Panc1 (cell line): ENCODE results near the gene KLHL2. TPM values are rescaled to one million over a fixed set of nuclear protein-coding genes. Genes with fewer than 3 reads are reported as not detected.
"Not testable (repeated sequence)": the region's sequence is repeated elsewhere in the genome, so short reads cannot be mapped to it uniquely, and the experiment has no call there.

Source experiments
- ATAC-seq: fragments of 200-7000 bp; cut with Tn5 transposase; 2 replicates; pipeline ENCODE4 v1.9.1; 2020; ENCODE audit warnings: mild to moderate bottlenecking, moderate library complexity
- BruUV-seq: library from RNA; stranded (reverse); fragments of 400-500 nt; replicated peaks from 2 replicates; lab custom pipeline; 2021; lab: Mats Ljungman, UMichigan
- CTCF ChIA-PET: fragments of 300-600 bp; sonication (Branson Sonifier 250); formaldehyde crosslinking; loops from one replicate; lab custom pipeline; 2022; ENCODE audit warnings: antibody characterized with exemption; lab: Charles Lee
- POLR2A ChIA-PET: fragments of 300-600 bp; sonication (Branson Sonifier 250); formaldehyde crosslinking; loops from one replicate; lab custom pipeline; 2022; ENCODE audit warnings: antibody characterized with exemption; lab: Charles Lee
- DNase-seq: peaks from one replicate; pipeline ENCODE4 v3.0.0-alpha.2; 2010; ENCODE audit warnings: low read depth, low spot score
- H3K27ac ChIP-seq: 2 replicates; pipeline ENCODE4 v1.5.1; 2011; ENCODE audit warnings: mild to moderate bottlenecking, low read length, inconsistent platforms
- H3K27me3 ChIP-seq: fragments of 200-500 bp; sonication (Bioruptor generic); 2 replicates; pipeline ENCODE4 v1.6.0; 2014; ENCODE audit warnings: low read length, inconsistent platforms; ENCODE audit not compliant: control insufficient read depth, insufficient read depth
- H3K36me3 ChIP-seq: fragments of 200-500 bp; sonication (Bioruptor generic); 2 replicates; pipeline ENCODE4 v1.5.1; 2014; ENCODE audit warnings: inconsistent platforms, mild to moderate bottlenecking, low read length, moderate library complexity; ENCODE audit not compliant: control insufficient read depth, insufficient read depth
- H3K4me1 ChIP-seq: 2 replicates; pipeline ENCODE4 v1.5.1; 2011; ENCODE audit warnings: inconsistent platforms, mild to moderate bottlenecking, low read length, moderate library complexity; ENCODE audit not compliant: control insufficient read depth, insufficient read depth
- H3K4me3 ChIP-seq, 2 experiments: 2 replicates each; pipeline ENCODE4 v1.5.1; 2011 to 2012; ENCODE audit warnings: low read depth in 2 of 2, low read length in 2 of 2, mild to moderate bottlenecking in 2 of 2, inconsistent platforms in 1 of 2, moderate library complexity in 1 of 2
- H3K9me3 ChIP-seq: fragments of 200-500 bp; sonication (Bioruptor generic); 2 replicates; pipeline ENCODE4 v1.5.1; 2014; ENCODE audit warnings: low read depth, mild to moderate bottlenecking, inconsistent platforms, low read length, moderate library complexity; ENCODE audit not compliant: control insufficient read depth, insufficient read depth
- POLR2AphosphoS5 ChIP-seq: IDR thresholded peaks from 2 replicates; pipeline ENCODE4 v1.6.1; 2012; ENCODE audit warnings: mild to moderate bottlenecking, low read depth, low read length, moderate library complexity
- REST ChIP-seq, 2 experiments: IDR thresholded peaks; 2 replicates each; pipeline ENCODE4 v1.6.1; 2011 to 2012; ENCODE audit warnings: low read depth in 2 of 2, control low read depth in 1 of 2, low read length in 1 of 2, mild to moderate bottlenecking in 1 of 2, moderate library complexity in 1 of 2; ENCODE audit not compliant: insufficient read depth in 1 of 2
- SIN3A ChIP-seq: IDR thresholded peaks from 2 replicates; pipeline ENCODE4 v1.6.1; 2012; ENCODE audit warnings: low read depth, mild to moderate bottlenecking, low read length, moderate library complexity, borderline replicate concordance; ENCODE audit not compliant: insufficient read depth
- TCF7L2 ChIP-seq: IDR thresholded peaks from 2 replicates; pipeline ENCODE4 v1.6.1; 2011; ENCODE audit warnings: mild to moderate bottlenecking, low read depth, low read length, inconsistent platforms
- in situ Hi-C: cut with HindIII; loops from 2 replicates; pipeline ENCODE4 v1.10.0; 2016; ENCODE audit warnings: low sequenced_read_pairs, low pct_unique_long_range_greater_than_20kb
- intact Hi-C: fragments of 100-400 bp; cut with micrococcal nuclease; formaldehyde crosslinking; loops from one replicate; pipeline ENCODE4 v1.10.0; 2022; ENCODE audit not compliant: unreplicated experiment
- total RNA-seq: library from RNA; stranded (reverse); gene quantifications from one replicate; pipeline ENCODE4 v1.2.1, GENCODE V29; 2021; ENCODE audit not compliant: unreplicated experiment
- TF ChIP-seq, protein P1 (sequence below): fragments of 450-650 bp; IDR thresholded peaks from 2 replicates; pipeline ENCODE4 v1.5.1; 2017; ENCODE audit warnings: mild to moderate bottlenecking

Gene KLHL2
- total RNA-seq, 1 experiment from 2014 or later, result 17.4 TPM

GRCh38 chr4:165170819-165171218 is 36.5 kb upstream of the KLHL2 start:
- Histone ChIP-seq H3K4me3 (no peak overlapping the region), H3K4me1 (no peaks in the 10 kb centered on the region), H3K27me3 (no peaks in the 10 kb centered on the region), H3K9me3 (no peaks in the 10 kb centered on the region), H3K36me3 (no peaks in the 10 kb centered on the region), H3K27ac (no peak overlapping the region)
- DNase-seq (no peak), ATAC-seq (no peak)
- intact Hi-C loops (no loop called here), in situ Hi-C loops (no loop called here)
- no TSS peak for BruUV-seq
- ChIA-PET CTCF (interaction anchor here (0.6 kb wide), 1 partner anchor 47 kb away, joined by 3 read pairs; no protein-coding TSS in a partner anchor), POLR2A (no interaction called here)
- TF ChIP-seq REST (IDR thresholded peaks at IDR 0.05; ENCODE audit: insufficient read depth in 1 of 2, low read depth in 2 of 2, low read length in 1 of 2), result no peak
- TF ChIP-seq, protein P1, sequence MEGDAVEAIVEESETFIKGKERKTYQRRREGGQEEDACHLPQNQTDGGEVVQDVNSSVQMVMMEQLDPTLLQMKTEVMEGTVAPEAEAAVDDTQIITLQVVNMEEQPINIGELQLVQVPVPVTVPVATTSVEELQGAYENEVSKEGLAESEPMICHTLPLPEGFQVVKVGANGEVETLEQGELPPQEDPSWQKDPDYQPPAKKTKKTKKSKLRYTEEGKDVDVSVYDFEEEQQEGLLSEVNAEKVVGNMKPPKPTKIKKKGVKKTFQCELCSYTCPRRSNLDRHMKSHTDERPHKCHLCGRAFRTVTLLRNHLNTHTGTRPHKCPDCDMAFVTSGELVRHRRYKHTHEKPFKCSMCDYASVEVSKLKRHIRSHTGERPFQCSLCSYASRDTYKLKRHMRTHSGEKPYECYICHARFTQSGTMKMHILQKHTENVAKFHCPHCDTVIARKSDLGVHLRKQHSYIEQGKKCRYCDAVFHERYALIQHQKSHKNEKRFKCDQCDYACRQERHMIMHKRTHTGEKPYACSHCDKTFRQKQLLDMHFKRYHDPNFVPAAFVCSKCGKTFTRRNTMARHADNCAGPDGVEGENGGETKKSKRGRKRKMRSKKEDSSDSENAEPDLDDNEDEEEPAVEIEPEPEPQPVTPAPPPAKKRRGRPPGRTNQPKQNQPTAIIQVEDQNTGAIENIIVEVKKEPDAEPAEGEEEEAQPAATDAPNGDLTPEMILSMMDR, result no peak
- TF ChIP-seq TCF7L2, result no peak
- TF ChIP-seq POLR2AphosphoS5, result no peak
- TF ChIP-seq SIN3A, result no peak

- H3K27me3 ChIP-seq, ATAC-seq, POLR2A ChIA-PET, BruUV-seq, H3K36me3 ChIP-seq, H3K4me1 ChIP-seq, in situ Hi-C loops, DNase-seq, H3K9me3 ChIP-seq, H3K4me3 ChIP-seq, H3K27ac ChIP-seq, intact Hi-C loops, CTCF ChIA-PET: not testable (repeated sequence)
These were observed 31.9 kb upstream of the KLHL2 start for GRCh38 chr4:165175470-165175869.

- Histone ChIP-seq H3K4me1 (no peaks in the 10 kb centered on the region), H3K27ac (no peak overlapping the region), H3K36me3 (no peaks in the 10 kb centered on the region), H3K9me3 (no peaks in the 10 kb centered on the region), H3K27me3 (no peaks in the 10 kb centered on the region), H3K4me3 (no peak overlapping the region)
- TF ChIP-seq, protein P1, result no peak
- TF ChIP-seq REST (IDR thresholded peaks at IDR 0.05; ENCODE audit: insufficient read depth in 1 of 2, low read depth in 2 of 2, low read length in 1 of 2) (no peak), TCF7L2 (no peak), SIN3A (no peak), POLR2AphosphoS5 (no peak)
- in situ Hi-C loops, result no loop called here
- ChIA-PET POLR2A (no interaction called here), CTCF (no interaction called here)
- intact Hi-C loops, result no loop called here
- ATAC-seq (no peak), DNase-seq (no peak)
- no TSS peak for BruUV-seq
These were observed 31.5 kb upstream of the KLHL2 start for GRCh38 chr4:165175879-165176278.
